ENCODE data around the gene UBE2D2. TPM values are rescaled to one million over a fixed set of nuclear protein-coding genes. Genes with fewer than 3 reads are reported as not detected.
A peak's percentile ranks its signal among the peaks of the same experiment; 100 is the strongest.

UBE2D2 gene
- total and polyA plus RNA-seq, 4 donors: 84.1 to 97.8 (median 91.2) TPM

DNA sequence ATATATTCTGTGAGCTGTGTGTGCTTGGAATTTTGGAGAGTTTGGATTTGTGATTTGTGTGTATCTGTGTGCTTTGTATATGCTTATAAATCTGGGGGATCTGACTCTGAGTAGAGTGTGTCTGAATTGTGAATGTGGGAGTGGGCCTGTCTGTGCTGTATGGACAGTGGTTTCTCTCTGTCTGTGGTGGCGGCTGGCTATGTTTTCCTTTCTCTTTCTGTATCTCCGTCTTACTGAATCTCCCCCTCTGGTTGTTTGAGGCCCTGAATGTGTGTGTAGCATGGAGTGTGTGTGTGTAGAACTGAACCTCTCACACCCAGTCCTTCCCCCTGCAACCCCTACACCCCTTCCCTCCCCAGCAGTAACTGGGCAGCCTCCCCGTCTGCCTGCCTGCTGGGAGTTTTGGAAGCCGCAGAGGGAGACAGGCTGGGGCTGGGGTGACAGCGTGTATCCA, 91.7 kb downstream of the UBE2D2 start:
- no peaks in the 10 kb centered on the region for H3K27me3 ChIP-seq (ENCODE audit: control insufficient read depth in 3 of 3, insufficient read depth in 3 of 3, low read length in 2 of 3)
- peak in 1 of 3 donors; percentile 45 for DNase-seq
- 51 to 66% methylated on average over 5 of the region's 5 CpGs for WGBS, 2 donors
- peak overlapping the region; percentile 66 to 80 for H3K27ac ChIP-seq (ENCODE audit: low read depth in 1 of 2, low read length in 1 of 2)
- H3K4me3 ChIP-seq: no peak overlapping the region
- peaks cover 14 to 72% (median 48%) of the 10 kb centered on the region in 5 donors for H3K4me1 ChIP-seq (ENCODE audit: control insufficient read depth in 5 of 5, insufficient read depth in 5 of 5, low read length in 5 of 5)
- H3K9me3 ChIP-seq (ENCODE audit: control insufficient read depth in 4 of 4, insufficient read depth in 3 of 4, low read length in 3 of 4): no peaks in the 10 kb centered on the region
- TF ChIP-seq, protein P1, sequence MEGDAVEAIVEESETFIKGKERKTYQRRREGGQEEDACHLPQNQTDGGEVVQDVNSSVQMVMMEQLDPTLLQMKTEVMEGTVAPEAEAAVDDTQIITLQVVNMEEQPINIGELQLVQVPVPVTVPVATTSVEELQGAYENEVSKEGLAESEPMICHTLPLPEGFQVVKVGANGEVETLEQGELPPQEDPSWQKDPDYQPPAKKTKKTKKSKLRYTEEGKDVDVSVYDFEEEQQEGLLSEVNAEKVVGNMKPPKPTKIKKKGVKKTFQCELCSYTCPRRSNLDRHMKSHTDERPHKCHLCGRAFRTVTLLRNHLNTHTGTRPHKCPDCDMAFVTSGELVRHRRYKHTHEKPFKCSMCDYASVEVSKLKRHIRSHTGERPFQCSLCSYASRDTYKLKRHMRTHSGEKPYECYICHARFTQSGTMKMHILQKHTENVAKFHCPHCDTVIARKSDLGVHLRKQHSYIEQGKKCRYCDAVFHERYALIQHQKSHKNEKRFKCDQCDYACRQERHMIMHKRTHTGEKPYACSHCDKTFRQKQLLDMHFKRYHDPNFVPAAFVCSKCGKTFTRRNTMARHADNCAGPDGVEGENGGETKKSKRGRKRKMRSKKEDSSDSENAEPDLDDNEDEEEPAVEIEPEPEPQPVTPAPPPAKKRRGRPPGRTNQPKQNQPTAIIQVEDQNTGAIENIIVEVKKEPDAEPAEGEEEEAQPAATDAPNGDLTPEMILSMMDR (IDR thresholded peaks at IDR 0.05; ENCODE audit: control extremely low read depth, extremely low read depth): no peak
- no peaks in the 10 kb centered on the region for H3K36me3 ChIP-seq (ENCODE audit: control insufficient read depth in 4 of 4, insufficient read depth in 4 of 4, low read length in 4 of 4)
- peak overlapping the region in 1 of 2 donors; percentile 15 for H3K9ac ChIP-seq (ENCODE audit: insufficient read depth in 1 of 2, low read length in 2 of 2)
- no peak for ATAC-seq (ENCODE audit: insufficient read depth, low FRiP score)

DNA sequence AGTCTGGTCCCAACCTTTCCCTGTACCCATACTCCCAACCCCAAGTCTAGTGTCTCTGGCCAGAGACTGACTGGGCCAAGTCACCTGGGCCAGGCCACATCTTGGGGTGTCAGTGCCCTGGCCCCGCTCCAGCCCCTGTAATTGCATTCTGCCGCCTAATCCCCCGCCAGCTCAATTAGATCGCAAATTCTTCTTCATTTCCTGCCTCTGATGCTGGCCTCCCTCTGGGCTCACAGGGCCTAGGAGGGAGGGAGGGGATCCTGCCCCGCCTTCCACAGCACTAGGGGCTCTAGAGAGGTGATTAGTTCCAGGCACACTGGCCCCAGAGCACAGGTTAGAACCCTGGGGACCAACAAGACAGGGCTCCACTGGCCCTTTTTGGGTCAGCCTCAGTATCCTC, 92.5 kb downstream of the UBE2D2 start:
- Histone ChIP-seq H3K9me3 (ENCODE audit: control insufficient read depth in 4 of 4, insufficient read depth in 3 of 4, low read length in 3 of 4) (no peaks in the 10 kb centered on the region), H3K27ac (ENCODE audit: low read depth in 1 of 2, low read length in 1 of 2) (peak overlapping the region; percentile 66 to 80), H3K4me1 (ENCODE audit: control insufficient read depth in 5 of 5, insufficient read depth in 5 of 5, low read length in 5 of 5) (peaks cover 22 to 79% (median 54%) of the 10 kb centered on the region in 5 donors), H3K4me3 (no peak overlapping the region), H3K36me3 (ENCODE audit: control insufficient read depth in 4 of 4, insufficient read depth in 4 of 4, low read length in 4 of 4) (no peaks in the 10 kb centered on the region), H3K27me3 (ENCODE audit: control insufficient read depth in 3 of 3, insufficient read depth in 3 of 3, low read length in 2 of 3) (no peaks in the 10 kb centered on the region), H3K9ac (ENCODE audit: insufficient read depth in 1 of 2, low read length in 2 of 2) (no peak overlapping the region)
- no peak for ATAC-seq (ENCODE audit: insufficient read depth, low FRiP score)
- TF ChIP-seq, protein P1 (IDR thresholded peaks at IDR 0.05; ENCODE audit: control extremely low read depth, extremely low read depth): no peak
- DNase-seq: peak in 1 of 3 donors; percentile 37
- WGBS, 2 donors: 36 to 62% methylated on average over 5 of the region's 5 CpGs

DNA sequence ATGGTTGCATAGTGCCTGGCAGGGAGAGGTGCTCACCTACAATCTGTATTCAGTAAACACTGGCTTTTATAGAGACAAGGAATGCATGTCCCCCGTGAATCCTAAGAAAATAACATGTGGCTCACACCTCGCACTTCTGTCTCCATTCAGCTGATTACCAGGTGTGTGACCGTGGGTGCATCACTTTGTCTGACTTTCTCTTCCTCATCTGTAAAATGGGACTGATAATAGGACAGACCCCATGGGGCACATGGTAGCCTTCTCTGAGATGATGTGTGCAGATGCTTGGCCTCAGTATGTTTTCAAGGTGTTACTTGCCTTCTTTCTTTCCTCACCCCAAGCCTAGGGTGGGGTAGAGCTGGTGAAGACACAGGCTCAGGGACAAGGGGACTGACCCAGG, 93.3 kb downstream of the UBE2D2 start:
- ATAC-seq (ENCODE audit: insufficient read depth, low FRiP score): no peak
- Histone ChIP-seq H3K36me3 (ENCODE audit: control insufficient read depth in 4 of 4, insufficient read depth in 4 of 4, low read length in 4 of 4) (no peaks in the 10 kb centered on the region), H3K4me1 (ENCODE audit: control insufficient read depth in 5 of 5, insufficient read depth in 5 of 5, low read length in 5 of 5) (peaks cover 28 to 81% (median 61%) of the 10 kb centered on the region in 5 donors), H3K27me3 (ENCODE audit: control insufficient read depth in 3 of 3, insufficient read depth in 3 of 3, low read length in 2 of 3) (no peaks in the 10 kb centered on the region), H3K9ac (ENCODE audit: insufficient read depth in 1 of 2, low read length in 2 of 2) (peak overlapping the region in 1 of 2 donors; percentile 20), H3K9me3 (ENCODE audit: control insufficient read depth in 4 of 4, insufficient read depth in 3 of 4, low read length in 3 of 4) (no peaks in the 10 kb centered on the region), H3K27ac (ENCODE audit: low read depth in 1 of 2, low read length in 1 of 2) (peak overlapping the region; percentile 80 to 94), H3K4me3 (no peak overlapping the region)
- WGBS, 2 donors: 87 to 89% methylated on average over 3 of the region's 3 CpGs
- no peak for DNase-seq
- TF ChIP-seq, protein P1 (IDR thresholded peaks at IDR 0.05; ENCODE audit: control extremely low read depth, extremely low read depth): no peak

Measured in lung (tissue), 12 donors.